Endothelial cell of umbilical vein (primary cell): Measurements from ENCODE around the gene SLF1. TPM values are rescaled to one million over a fixed set of nuclear protein-coding genes. Genes with fewer than 3 reads are reported as not detected.

ENCODE experiments used
- BruUV-seq: library from RNA; stranded (reverse); fragments of 400-500 nt; replicated peaks from 2 replicates; lab custom pipeline; 2021; lab: Mats Ljungman, UMichigan
- CTCF ChIA-PET: fragments of 300-600, 350-600 bp; sonication (Branson Sonifier 250); formaldehyde crosslinking; loops from one replicate; lab custom pipeline; 2021; ENCODE audit warnings: antibody characterized with exemption, inconsistent platforms; lab: Charles Lee
- POLR2A ChIA-PET: fragments of 300-600, 350-600 bp; sonication (Branson Sonifier 250); formaldehyde crosslinking; loops from one replicate; lab custom pipeline; 2021; ENCODE audit warnings: antibody characterized with exemption, inconsistent platforms; lab: Charles Lee
- DNase-seq: peaks from one replicate; pipeline ENCODE4 v3.0.0-alpha.2; 2011; ENCODE audit warnings: low read depth, low spot score
- FAIRE-seq: peaks from 2 replicates; lab custom pipeline; 2011; peaks lifted over from hg19 to GRCh38; lab: Jason Lieb, UNC
- H2AFZ ChIP-seq: 2 replicates; pipeline ENCODE4 v1.6.0; 2012; ENCODE audit warnings: low read depth, low read length, control low read depth, inconsistent platforms
- H3K27ac ChIP-seq: 2 replicates; pipeline ENCODE4 v1.5.1; 2011; ENCODE audit warnings: low read depth, mild to moderate bottlenecking, control low read depth, low read length, moderate library complexity; ENCODE audit not compliant: insufficient read depth
- H3K27me3 ChIP-seq, 2 experiments: 2 replicates each; pipeline versions ENCODE4 v1.6.0 to v1.6.1; 2011; ENCODE audit warnings: low read length in 2 of 2, mixed read lengths in 1 of 2; ENCODE audit not compliant: control insufficient read depth in 2 of 2, insufficient read depth in 2 of 2
- H3K36me3 ChIP-seq, 2 experiments: 2 replicates in 1 of 2; 3 replicates in 1 of 2; pipeline ENCODE4 v1.5.1; 2011; ENCODE audit warnings: low read length in 2 of 2, mild to moderate bottlenecking in 1 of 2, moderate library complexity in 1 of 2; ENCODE audit not compliant: control insufficient read depth in 2 of 2, insufficient read depth in 2 of 2; ENCODE audit errors: extremely low read depth in 1 of 2
- H3K4me1 ChIP-seq: 3 replicates; pipeline ENCODE4 v1.5.1; 2011; ENCODE audit warnings: mild to moderate bottlenecking, low read length; ENCODE audit not compliant: control insufficient read depth, insufficient read depth; ENCODE audit errors: extremely low read depth
- H3K4me2 ChIP-seq: 2 replicates; pipeline ENCODE4 v1.6.1; 2011; ENCODE audit warnings: low read length, control low read depth, mixed read lengths; ENCODE audit not compliant: insufficient read depth
- H3K4me3 ChIP-seq, 3 experiments: fragments of 200-600 bp in 1 of 3; sonication (generic), shearing (Covaris generic) in 1 of 3; replicated peaks in 1 of 3; 2 replicates each; pipeline ENCODE4 v1.5.1; 2011 to 2016; ENCODE audit warnings: control low read depth in 3 of 3, low read length in 3 of 3, mild to moderate bottlenecking in 2 of 3, inconsistent platforms in 1 of 3, low read depth in 1 of 3, moderate library complexity in 1 of 3; ENCODE audit not compliant: insufficient read depth in 1 of 3
- H3K79me2 ChIP-seq: 2 replicates; pipeline ENCODE4 v1.6.0; 2012; ENCODE audit warnings: low read length, inconsistent platforms; ENCODE audit not compliant: control insufficient read depth, insufficient read depth
- H3K9ac ChIP-seq: replicated peaks from 2 replicates; pipeline ENCODE3; 2011; ENCODE audit warnings: low read length, control low read depth; ENCODE audit not compliant: insufficient read depth; ENCODE audit errors: extremely low read depth
- H3K9me1 ChIP-seq: replicated peaks from 3 replicates; pipeline ENCODE4 v1.6.0; 2011; ENCODE audit warnings: mild to moderate bottlenecking, low read length; ENCODE audit not compliant: control insufficient read depth, insufficient read depth; ENCODE audit errors: extremely low read depth
- H3K9me3 ChIP-seq: replicated peaks from 2 replicates; pipeline ENCODE4 v1.5.1; 2012; ENCODE audit warnings: low read length, inconsistent platforms; ENCODE audit not compliant: control insufficient read depth, insufficient read depth
- H4K20me1 ChIP-seq: replicated peaks from 2 replicates; pipeline ENCODE3; 2011; ENCODE audit warnings: mild to moderate bottlenecking, low read length; ENCODE audit not compliant: control insufficient read depth, insufficient read depth; ENCODE audit errors: extremely low read depth
- EZH2 ChIP-seq: IDR thresholded peaks from 2 replicates; pipeline ENCODE4 v1.6.1; 2012; ENCODE audit warnings: borderline replicate concordance, low read depth, mild to moderate bottlenecking, moderate library complexity, low read length, inconsistent platforms; ENCODE audit not compliant: severe bottlenecking
- FOS ChIP-seq: IDR thresholded peaks from 2 replicates; pipeline ENCODE4 v1.6.1; 2011; ENCODE audit warnings: mild to moderate bottlenecking, low read length, moderate library complexity, borderline replicate concordance; ENCODE audit not compliant: insufficient read depth
- GATA2 ChIP-seq: IDR thresholded peaks from 2 replicates; pipeline ENCODE4 v1.7.0; 2011; ENCODE audit warnings: low read depth, mild to moderate bottlenecking, moderate library complexity, mixed read lengths, low read length; ENCODE audit not compliant: insufficient read length, insufficient read depth
- JUN ChIP-seq: IDR thresholded peaks from 2 replicates; pipeline ENCODE4 v1.6.1; 2011; ENCODE audit warnings: borderline replicate concordance, low read depth; ENCODE audit not compliant: insufficient read length, insufficient read depth
- MAX ChIP-seq: IDR thresholded peaks from 2 replicates; pipeline ENCODE4 v1.6.1; 2011; ENCODE audit not compliant: insufficient read depth, insufficient read length
- MYC ChIP-seq: IDR thresholded peaks from one replicate; pipeline ENCODE4 v1.6.1; 2011; ENCODE audit warnings: mild to moderate bottlenecking, low read depth, low read length
- POLR2A ChIP-seq: IDR thresholded peaks from 2 replicates; pipeline ENCODE4 v1.6.1; 2012; ENCODE audit warnings: low read depth, mild to moderate bottlenecking, control low read depth, low read length
- POLR2AphosphoS5 ChIP-seq: IDR thresholded peaks from 2 replicates; pipeline ENCODE4 v1.6.1; 2012; ENCODE audit warnings: low read depth, mild to moderate bottlenecking, control low read depth, low read length, moderate library complexity; ENCODE audit not compliant: insufficient read depth
- dilution Hi-C: fragments of 300-500 bp; cut with MboI; formaldehyde crosslinking; loops from one replicate; pipeline ENCODE4 v1.15.0; 2019; ENCODE audit warnings: low sequenced_read_pairs; ENCODE audit not compliant: extremely low pct_ligation_motif_present
- intact Hi-C: fragments of 100-400 bp; cut with micrococcal nuclease; formaldehyde crosslinking; loops from one replicate; pipeline ENCODE4 v1.10.0; 2022
- polyA plus RNA-seq, 4 experiments: library from polyadenylated mRNA; depleted of rRNA in 3 of 4; stranded (reverse) in 3 of 4; unstranded in 1 of 4; fragments of >200 nt; gene quantifications; 2 replicates each; pipeline versions ENCODE4 v1.2.1 to v1.2.3, GENCODE V29; 2011 to 2012; ENCODE audit warnings: missing spikeins in 1 of 4
- total RNA-seq: library from RNA; stranded (reverse); gene quantifications from 2 replicates; pipeline ENCODE4 v1.2.3, GENCODE V29; 2021
- TF ChIP-seq, protein P1 (sequence below), 2 donors: IDR thresholded peaks; 1 replicate in 1 of 2; 2 replicates in 1 of 2; pipeline ENCODE4 v1.5.1; 2011; ENCODE audit warnings: low read length in 2 of 2, mild to moderate bottlenecking in 2 of 2, moderate library complexity in 2 of 2, control low read depth in 1 of 2, inconsistent platforms in 1 of 2, low read depth in 1 of 2; ENCODE audit not compliant: insufficient read depth in 1 of 2; ENCODE audit errors: extremely low read depth in 1 of 2

Gene SLF1
- total and polyA plus RNA-seq, 2 donors (not counting 3 experiments of a cell fraction or from before 2014, with no cell fraction given): 1.4 to 8.5 TPM

GRCh38 chr5:94667937-94668336 lies 49.5 kb downstream of the SLF1 start:
- no peak overlapping the region for H3K9ac ChIP-seq
- no peak overlapping the region for H3K27ac ChIP-seq
- H3K79me2 ChIP-seq: no peaks in the 10 kb centered on the region
- FAIRE-seq (no peak), DNase-seq (no peak)
- no peaks in the 10 kb centered on the region for H3K27me3 ChIP-seq
- CTCF ChIA-PET: interaction anchor here (0.5 to 2.0 kb wide), 2 partner anchors 17 to 25 kb away, joined by 4 read pairs; no protein-coding TSS in a partner anchor
- intact Hi-C loops (no loop called here), dilution Hi-C loops (no loop called here)
- no peak for TF ChIP-seq JUN
- TF ChIP-seq MAX: no peak
- TF ChIP-seq, protein P1, sequence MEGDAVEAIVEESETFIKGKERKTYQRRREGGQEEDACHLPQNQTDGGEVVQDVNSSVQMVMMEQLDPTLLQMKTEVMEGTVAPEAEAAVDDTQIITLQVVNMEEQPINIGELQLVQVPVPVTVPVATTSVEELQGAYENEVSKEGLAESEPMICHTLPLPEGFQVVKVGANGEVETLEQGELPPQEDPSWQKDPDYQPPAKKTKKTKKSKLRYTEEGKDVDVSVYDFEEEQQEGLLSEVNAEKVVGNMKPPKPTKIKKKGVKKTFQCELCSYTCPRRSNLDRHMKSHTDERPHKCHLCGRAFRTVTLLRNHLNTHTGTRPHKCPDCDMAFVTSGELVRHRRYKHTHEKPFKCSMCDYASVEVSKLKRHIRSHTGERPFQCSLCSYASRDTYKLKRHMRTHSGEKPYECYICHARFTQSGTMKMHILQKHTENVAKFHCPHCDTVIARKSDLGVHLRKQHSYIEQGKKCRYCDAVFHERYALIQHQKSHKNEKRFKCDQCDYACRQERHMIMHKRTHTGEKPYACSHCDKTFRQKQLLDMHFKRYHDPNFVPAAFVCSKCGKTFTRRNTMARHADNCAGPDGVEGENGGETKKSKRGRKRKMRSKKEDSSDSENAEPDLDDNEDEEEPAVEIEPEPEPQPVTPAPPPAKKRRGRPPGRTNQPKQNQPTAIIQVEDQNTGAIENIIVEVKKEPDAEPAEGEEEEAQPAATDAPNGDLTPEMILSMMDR (IDR thresholded peaks at IDR 0.05; ENCODE audit: extremely low read depth in 1 of 2, insufficient read depth in 1 of 2, low read depth in 1 of 2, low read length in 2 of 2): no peak
- no peak for TF ChIP-seq EZH2
- TF ChIP-seq GATA2: no peak
- no peak for TF ChIP-seq MYC
- no peak for TF ChIP-seq POLR2AphosphoS5
- no peak for TF ChIP-seq FOS
- no peak for TF ChIP-seq POLR2A
- POLR2A ChIA-PET: no interaction called here
- no peak overlapping the region for H3K4me3 ChIP-seq
- H3K4me2 ChIP-seq: no peak overlapping the region
- no peaks in the 10 kb centered on the region for H3K9me1 ChIP-seq
- H2AFZ ChIP-seq: no peak overlapping the region
- no peaks in the 10 kb centered on the region for H3K36me3 ChIP-seq
- no TSS peak for BruUV-seq
- no peaks in the 10 kb centered on the region for H3K9me3 ChIP-seq
- no peaks in the 10 kb centered on the region for H4K20me1 ChIP-seq
- no peaks in the 10 kb centered on the region for H3K4me1 ChIP-seq
